Measurements from ENCODE around the gene ZNF530.

- TF ChIP-seq CTCF (IDR thresholded peaks at IDR 0.05 in 2 of 3, conservative IDR thresholded peaks at IDR 0.05 in 1 of 3; ENCODE audit: insufficient read depth in 2 of 3, low read depth in 1 of 3, low read length in 3 of 3), result 0 out of 6 replicates have a peak, but pooled peaks of 1 of the 3 experiments have one; percentile 11
- TF ChIP-seq POLR2B (IDR thresholded peaks at IDR 0.05; ENCODE audit: low read depth, partially characterized antibody), result no peak
- no peak for TF ChIP-seq CEBPB (tag; IDR thresholded peaks at IDR 0.05)
- no peak for TF ChIP-seq FOXK2 (conservative IDR thresholded peaks at IDR 0.05 in 1 of 2, IDR thresholded peaks at IDR 0.05 in 1 of 2; ENCODE audit: low read depth in 2 of 2)
- no peak for TF ChIP-seq ZBTB8A (IDR thresholded peaks at IDR 0.05; ENCODE audit: partially characterized antibody)
- no peak for TF ChIP-seq EZH2 (IDR thresholded peaks at IDR 0.05; ENCODE audit: borderline replicate concordance, low read depth, low read length)
- no peak for TF ChIP-seq MXI1 (IDR thresholded peaks at IDR 0.05; ENCODE audit: low read depth, low read length)
- TF ChIP-seq PHF21A (IDR thresholded peaks at IDR 0.05; ENCODE audit: borderline replicate concordance, low read depth), result no peak
- no peak for TF ChIP-seq EP300 (IDR thresholded peaks at IDR 0.05; ENCODE audit: low read length)
- no peak for TF ChIP-seq FOXK1 (CRISPR knock-in tag; IDR thresholded peaks at IDR 0.05; ENCODE audit: borderline replicate concordance)
- TF ChIP-seq CEBPG (CRISPR knock-in tag; IDR thresholded peaks at IDR 0.05), result no peak
- TF ChIP-seq CEBPG (tag; conservative IDR thresholded peaks at IDR 0.05 in 1 of 2, IDR thresholded peaks at IDR 0.05 in 1 of 2), result no peak
- TF ChIP-seq CAMTA2 (CRISPR knock-in tag; conservative IDR thresholded peaks at IDR 0.05), result no peak
- no peak for TF ChIP-seq RAD51 (IDR thresholded peaks at IDR 0.05; ENCODE audit: borderline replicate concordance, low read depth)
These were observed 14.5 kb downstream of the ZNF530 start, which contains the start of gene ZNF134 for GRCh38 chr19:57613941-57614743.

All from K562 (cell line).